GM12878 (cell line): Measurements from ENCODE around the gene MSI2. TPM values are rescaled to one million over a fixed set of nuclear protein-coding genes. Genes with fewer than 3 reads are reported as not detected.
A peak's percentile ranks its signal among the peaks of the same experiment; 100 is the strongest.

Experiments used
- ATAC-seq: fragments of 200-7000 bp; cut with Tn5 transposase; 3 replicates; pipeline ENCODE4 v1.9.1; 2020; ENCODE audit warnings: mild to moderate bottlenecking, moderate library complexity
- BruUV-seq: library from RNA; stranded (reverse); fragments of 400-500 nt; replicated peaks from 2 replicates; lab custom pipeline; 2021; lab: Mats Ljungman, UMichigan
- CTCF ChIA-PET: fragments of 300-600 bp; sonication (Branson Sonifier 250); formaldehyde crosslinking; extraction: SDS; loops from one replicate; lab custom pipeline; 2021; ENCODE audit warnings: inconsistent platforms; lab: Yijun Ruan, JAX
- POLR2A ChIA-PET: fragments of 350-600 bp; formaldehyde crosslinking; extraction: SDS; loops from one replicate; lab custom pipeline; 2021; ENCODE audit warnings: inconsistent platforms; lab: Charles Lee
- RAD21 ChIA-PET: fragments of 300-600 bp; sonication (Branson Sonifier 250); formaldehyde crosslinking; loops from one replicate; lab custom pipeline; 2023; ENCODE audit warnings: antibody characterized with exemption; ENCODE audit not compliant: unreplicated experiment; lab: Charles Lee
- SMC1A ChIA-PET: fragments of 300-600 bp; sonication (Branson Sonifier 250); formaldehyde crosslinking; loops from one replicate; lab custom pipeline; 2023; ENCODE audit not compliant: unreplicated experiment, uncharacterized antibody; lab: Charles Lee
- DNase-seq: peaks from one replicate; pipeline ENCODE4 v3.0.0-alpha.2; 2011; ENCODE audit warnings: low read depth, low spot score
- FAIRE-seq: peaks from 3 replicates; lab custom pipeline; 2011; peaks lifted over from hg19 to GRCh38; lab: Jason Lieb, UNC
- H2AFZ ChIP-seq: 2 replicates; pipeline ENCODE4 v1.6.0; 2011; ENCODE audit warnings: low read depth, low read length, control low read depth; ENCODE audit not compliant: control insufficient read depth
- H3K27ac ChIP-seq: 2 replicates; pipeline ENCODE4 v1.5.1; 2011; ENCODE audit warnings: control low read depth; ENCODE audit not compliant: control insufficient read depth, insufficient read depth
- H3K27me3 ChIP-seq, 2 experiments: replicated peaks in 1 of 2; 2 replicates each; pipeline versions ENCODE4 v1.6.0 to v1.6.1; 2011; ENCODE audit warnings: low read length in 1 of 2; ENCODE audit not compliant: control insufficient read depth in 2 of 2, insufficient read depth in 2 of 2
- H3K36me3 ChIP-seq, 2 experiments: 2 replicates each; pipeline ENCODE4 v1.5.1; 2011; ENCODE audit warnings: low read length in 1 of 2; ENCODE audit not compliant: control insufficient read depth in 2 of 2, insufficient read depth in 2 of 2
- H3K4me1 ChIP-seq: 2 replicates; pipeline ENCODE4 v1.6.1; 2011; ENCODE audit warnings: mild to moderate bottlenecking, low read length, moderate library complexity, mixed read lengths; ENCODE audit not compliant: control insufficient read depth, insufficient read depth
- H3K4me2 ChIP-seq: 2 replicates; pipeline ENCODE4 v1.6.0; 2011; ENCODE audit warnings: control low read depth; ENCODE audit not compliant: control insufficient read depth, insufficient read depth
- H3K4me3 ChIP-seq: fragments of 200-600 bp; sonication (generic); 2 replicates; pipeline ENCODE4 v1.5.1; 2016
- H3K79me2 ChIP-seq: 2 replicates; pipeline ENCODE4 v1.6.0; 2011; ENCODE audit warnings: low read length; ENCODE audit not compliant: control insufficient read depth, insufficient read depth
- H3K9ac ChIP-seq: 2 replicates; pipeline ENCODE4 v1.8.0; 2011; ENCODE audit warnings: low read length, control low read depth, mixed read lengths; ENCODE audit not compliant: control insufficient read depth, insufficient read depth
- H3K9me3 ChIP-seq: replicated peaks from 3 replicates; pipeline ENCODE4 v1.5.1; 2011; ENCODE audit warnings: mild to moderate bottlenecking, low read length; ENCODE audit not compliant: control insufficient read depth, insufficient read depth
- H4K20me1 ChIP-seq: 2 replicates; pipeline ENCODE4 v1.6.0; 2011; ENCODE audit not compliant: control insufficient read depth, insufficient read depth
- CHD4 ChIP-seq: fragments of 200-600 bp; sonication (generic); IDR thresholded peaks from 2 replicates; pipeline ENCODE4 v1.6.1; 2016; ENCODE audit warnings: mild to moderate bottlenecking
- DPF2 ChIP-seq: fragments of 450-650 bp; IDR thresholded peaks from 2 replicates; pipeline ENCODE4 v1.6.1; 2017; ENCODE audit warnings: mild to moderate bottlenecking
- WGBS: methylation state at CpG from one replicate; pipeline ENCODE4 v1.1.6; 2016; ENCODE audit warnings: low lambda C conversion rate; ENCODE audit not compliant: insufficient replicate concordance, insufficient coverage; ENCODE audit errors: missing lambda C conversion rate; 5-methylcytosine and 5-hydroxymethylcytosine counted together
- in situ Hi-C: fragments of 300-500 bp; cut with MboI; formaldehyde crosslinking; loops from 9 replicates; pipeline ENCODE4 v1.14.3; 2018; ENCODE audit warnings: mixed read lengths
- intact Hi-C: fragments of 100-400 bp; cut with micrococcal nuclease; formaldehyde crosslinking; loops from one replicate; pipeline ENCODE4 v1.14.2; 2022; ENCODE audit not compliant: unreplicated experiment
- polyA plus RNA-seq, 11 experiments: library from polyadenylated mRNA; depleted of rRNA in 4 of 11; unstranded in 6 of 11; stranded (reverse) in 5 of 11; fragments of >200 nt; fragmentation: Nextera tagmentation in 4 of 11; fragmentation: Illumina TruSeq in 1 of 11; extraction: Ambion mirVana in 4 of 11; extraction: Trizol in 1 of 11; gene quantifications; 1 replicate in 1 of 11; 2 replicates in 10 of 11; pipeline versions ENCODE4 v1.2.1 to v1.2.3, GENCODE V29; 2011 to 2016; ENCODE audit warnings: inconsistent platforms in 2 of 11, missing spikeins in 2 of 11, low read depth in 1 of 11
- total RNA-seq, 4 experiments: library from RNA; depleted of rRNA in 3 of 4; stranded (reverse); fragments of >200 nt in 3 of 4; fragmentation: Illumina TruSeq in 1 of 4; extraction: Trizol in 1 of 4; gene quantifications; 2 replicates each; pipeline versions ENCODE4 v1.2.1 to v1.2.3, GENCODE V29; 2013 to 2021
- TF ChIP-seq, protein P1 (sequence below): IDR thresholded peaks from 2 replicates; pipeline ENCODE4 v1.6.1; 2011; ENCODE audit warnings: borderline replicate concordance, low read depth, mild to moderate bottlenecking, moderate library complexity, low read length; ENCODE audit not compliant: insufficient read depth, poor library complexity, severe bottlenecking

The MSI2 gene
- total and polyA plus RNA-seq, 10 of the 15 experiments (the other 5 are each of a cell fraction or from before 2014, with no cell fraction given), result 6.1 to 76.1 (median 42.0) TPM

DNA sequence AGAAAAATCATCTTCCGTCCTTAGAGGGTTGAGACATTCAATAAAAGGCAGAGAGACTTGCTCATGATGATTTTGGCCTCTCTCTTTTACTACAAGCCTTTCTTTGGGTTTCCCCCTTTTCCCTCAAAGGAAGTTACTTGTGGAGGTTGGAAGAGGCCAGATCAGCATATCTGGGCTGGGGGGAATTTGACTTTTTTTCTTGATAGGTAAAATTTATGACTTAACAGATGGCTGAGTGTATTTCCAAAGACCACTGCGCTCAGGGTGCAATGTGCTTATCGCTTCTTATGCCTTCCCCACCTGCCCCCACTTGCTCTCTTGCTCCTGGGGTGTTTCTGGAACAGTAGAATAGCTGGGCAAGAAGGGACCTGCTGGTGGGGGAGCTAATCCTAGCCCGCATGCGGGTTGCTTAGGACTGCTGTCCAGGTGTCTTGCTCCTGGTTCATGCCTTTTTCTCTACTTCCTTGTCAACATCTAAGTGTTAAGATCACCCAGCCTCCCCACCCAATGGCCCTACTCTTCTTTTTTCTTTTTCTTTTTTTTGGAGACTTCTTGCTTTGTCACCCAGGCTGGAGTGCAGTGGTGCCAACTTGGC lies 131.9 kb downstream of the MSI2 start (continued):
- TF ChIP-seq, protein P1, sequence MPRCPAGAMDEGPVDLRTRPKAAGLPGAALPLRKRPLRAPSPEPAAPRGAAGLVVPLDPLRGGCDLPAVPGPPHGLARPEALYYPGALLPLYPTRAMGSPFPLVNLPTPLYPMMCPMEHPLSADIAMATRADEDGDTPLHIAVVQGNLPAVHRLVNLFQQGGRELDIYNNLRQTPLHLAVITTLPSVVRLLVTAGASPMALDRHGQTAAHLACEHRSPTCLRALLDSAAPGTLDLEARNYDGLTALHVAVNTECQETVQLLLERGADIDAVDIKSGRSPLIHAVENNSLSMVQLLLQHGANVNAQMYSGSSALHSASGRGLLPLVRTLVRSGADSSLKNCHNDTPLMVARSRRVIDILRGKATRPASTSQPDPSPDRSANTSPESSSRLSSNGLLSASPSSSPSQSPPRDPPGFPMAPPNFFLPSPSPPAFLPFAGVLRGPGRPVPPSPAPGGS, result no peak

DNA sequence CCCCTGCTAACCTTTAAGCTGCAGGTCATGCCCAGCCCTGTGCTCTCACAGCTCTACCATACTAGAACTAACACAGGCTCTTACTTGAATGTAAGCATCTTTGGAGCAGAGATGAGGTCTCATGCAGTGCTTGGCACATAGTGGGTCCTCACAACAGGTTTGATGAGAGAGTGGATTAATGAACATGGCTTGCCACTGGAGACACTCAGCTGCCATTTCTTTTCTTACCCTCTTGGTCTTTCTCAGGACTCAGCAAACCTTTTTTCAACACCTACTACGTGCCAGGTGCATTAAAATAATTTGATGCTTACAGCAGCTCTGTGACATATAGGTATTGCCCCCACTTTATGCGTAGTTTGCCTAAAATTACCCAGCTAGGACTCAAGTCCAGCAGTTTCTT lies 133.2 kb downstream of the MSI2 start:
- no peaks in the 10 kb centered on the region for H4K20me1 ChIP-seq
- 49% methylated on average over 2 of the region's 2 CpGs for WGBS
- ChIA-PET RAD21 (interaction anchor here (1.0 kb wide), 1 partner anchor 11 kb away, joined by 3 read pairs; no protein-coding TSS in a partner anchor), POLR2A (interaction anchor here (1.1 kb wide), 1 partner anchor 19 kb away, joined by 3 read pairs; no protein-coding TSS in a partner anchor), SMC1A (interaction anchor here (0.6 to 2.1 kb wide), 8 partner anchors 9 to 145 kb away, joined by 3 to 6 read pairs (median 3); no protein-coding TSS in a partner anchor), CTCF (interaction anchor here (1.1 kb wide), 1 partner anchor 147 kb away, joined by 3 read pairs; no protein-coding TSS in a partner anchor)
- TF ChIP-seq CHD4 (no peak), DPF2 (peak; percentile 40; the same call in 1 of the 2 replicates)
- BruUV-seq, result no TSS peak
- no peak for FAIRE-seq
- no peak overlapping the region for H3K9ac ChIP-seq
- DNase-seq, result no peak
- no peak overlapping the region for H3K4me2 ChIP-seq
- no peaks in the 10 kb centered on the region; the same call in none of the 2 replicates for H3K79me2 ChIP-seq
- H3K27ac ChIP-seq, result no peak overlapping the region
- in situ Hi-C loops (no loop called here), intact Hi-C loops (no loop called here)
- H3K4me1 ChIP-seq, result no peaks in the 10 kb centered on the region
- no peak overlapping the region for H3K4me3 ChIP-seq
- ATAC-seq, result no peak
- peaks cover 0 to 4% of the 10 kb centered on the region in 2 experiments; a peak in 3 of 4 replicates for H3K36me3 ChIP-seq
- H3K9me3 ChIP-seq, result peaks cover 18% of the 10 kb centered on the region
- H2AFZ ChIP-seq, result no peak overlapping the region
- H3K27me3 ChIP-seq, result no peaks in the 10 kb centered on the region
